Measurements from ENCODE around the gene IL17RE. TPM values are rescaled to one million over a fixed set of nuclear protein-coding genes. Genes with fewer than 3 reads are reported as not detected.

The IL17RE gene
- total and polyA plus RNA-seq, 2 of the 13 experiments (the other 11 are each of a cell fraction or from before 2014, with no cell fraction given) = 14.5 to 24.1 TPM

GRCh38 chr3:9890249-9891071, 12.2 kb upstream of the IL17RE start, which contains the start of gene JAGN1 (continued):
- TF ChIP-seq, protein P1, sequence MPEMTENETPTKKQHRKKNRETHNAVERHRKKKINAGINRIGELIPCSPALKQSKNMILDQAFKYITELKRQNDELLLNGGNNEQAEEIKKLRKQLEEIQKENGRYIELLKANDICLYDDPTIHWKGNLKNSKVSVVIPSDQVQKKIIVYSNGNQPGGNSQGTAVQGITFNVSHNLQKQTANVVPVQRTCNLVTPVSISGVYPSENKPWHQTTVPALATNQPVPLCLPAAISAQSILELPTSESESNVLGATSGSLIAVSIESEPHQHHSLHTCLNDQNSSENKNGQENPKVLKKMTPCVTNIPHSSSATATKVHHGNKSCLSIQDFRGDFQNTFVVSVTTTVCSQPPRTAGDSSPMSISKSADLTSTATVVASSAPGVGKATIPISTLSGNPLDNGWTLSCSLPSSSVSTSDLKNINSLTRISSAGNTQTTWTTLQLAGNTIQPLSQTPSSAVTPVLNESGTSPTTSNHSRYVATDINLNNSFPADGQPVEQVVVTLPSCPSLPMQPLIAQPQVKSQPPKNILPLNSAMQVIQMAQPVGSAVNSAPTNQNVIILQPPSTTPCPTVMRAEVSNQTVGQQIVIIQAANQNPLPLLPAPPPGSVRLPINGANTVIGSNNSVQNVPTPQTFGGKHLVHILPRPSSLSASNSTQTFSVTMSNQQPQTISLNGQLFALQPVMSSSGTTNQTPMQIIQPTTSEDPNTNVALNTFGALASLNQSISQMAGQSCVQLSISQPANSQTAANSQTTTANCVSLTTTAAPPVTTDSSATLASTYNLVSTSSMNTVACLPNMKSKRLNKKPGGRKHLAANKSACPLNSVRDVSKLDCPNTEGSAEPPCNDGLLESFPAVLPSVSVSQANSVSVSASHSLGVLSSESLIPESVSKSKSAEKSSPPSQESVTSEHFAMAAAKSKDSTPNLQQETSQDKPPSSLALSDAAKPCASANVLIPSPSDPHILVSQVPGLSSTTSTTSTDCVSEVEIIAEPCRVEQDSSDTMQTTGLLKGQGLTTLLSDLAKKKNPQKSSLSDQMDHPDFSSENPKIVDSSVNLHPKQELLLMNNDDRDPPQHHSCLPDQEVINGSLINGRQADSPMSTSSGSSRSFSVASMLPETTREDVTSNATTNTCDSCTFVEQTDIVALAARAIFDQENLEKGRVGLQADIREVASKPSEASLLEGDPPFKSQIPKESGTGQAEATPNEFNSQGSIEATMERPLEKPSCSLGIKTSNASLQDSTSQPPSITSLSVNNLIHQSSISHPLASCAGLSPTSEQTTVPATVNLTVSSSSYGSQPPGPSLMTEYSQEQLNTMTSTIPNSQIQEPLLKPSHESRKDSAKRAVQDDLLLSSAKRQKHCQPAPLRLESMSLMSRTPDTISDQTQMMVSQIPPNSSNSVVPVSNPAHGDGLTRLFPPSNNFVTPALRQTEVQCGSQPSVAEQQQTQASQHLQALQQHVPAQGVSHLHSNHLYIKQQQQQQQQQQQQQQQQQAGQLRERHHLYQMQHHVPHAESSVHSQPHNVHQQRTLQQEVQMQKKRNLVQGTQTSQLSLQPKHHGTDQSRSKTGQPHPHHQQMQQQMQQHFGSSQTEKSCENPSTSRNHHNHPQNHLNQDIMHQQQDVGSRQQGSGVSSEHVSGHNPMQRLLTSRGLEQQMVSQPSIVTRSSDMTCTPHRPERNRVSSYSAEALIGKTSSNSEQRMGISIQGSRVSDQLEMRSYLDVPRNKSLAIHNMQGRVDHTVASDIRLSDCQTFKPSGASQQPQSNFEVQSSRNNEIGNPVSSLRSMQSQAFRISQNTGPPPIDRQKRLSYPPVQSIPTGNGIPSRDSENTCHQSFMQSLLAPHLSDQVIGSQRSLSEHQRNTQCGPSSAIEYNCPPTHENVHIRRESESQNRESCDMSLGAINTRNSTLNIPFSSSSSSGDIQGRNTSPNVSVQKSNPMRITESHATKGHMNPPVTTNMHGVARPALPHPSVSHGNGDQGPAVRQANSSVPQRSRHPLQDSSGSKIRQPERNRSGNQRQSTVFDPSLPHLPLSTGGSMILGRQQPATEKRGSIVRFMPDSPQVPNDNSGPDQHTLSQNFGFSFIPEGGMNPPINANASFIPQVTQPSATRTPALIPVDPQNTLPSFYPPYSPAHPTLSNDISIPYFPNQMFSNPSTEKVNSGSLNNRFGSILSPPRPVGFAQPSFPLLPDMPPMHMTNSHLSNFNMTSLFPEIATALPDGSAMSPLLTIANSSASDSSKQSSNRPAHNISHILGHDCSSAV (CRISPR knock-in tag; IDR thresholded peaks at IDR 0.05; ENCODE audit: borderline replicate concordance) = no peak
- TF ChIP-seq ATF1 (CRISPR knock-in tag; IDR thresholded peaks at IDR 0.05) = no peak

Measured in HepG2 (cell line).